Coronary artery (tissue), 2 donors: Measurements from ENCODE around the gene CELF5.
"Not testable (repeated sequence)": the region's sequence is repeated elsewhere in the genome, so short reads cannot be mapped to it uniquely, and the experiment has no call there.

Experiments used
- DNase-seq: peaks from one replicate; pipeline ENCODE4 v3.0.0-alpha.2; 2017; ENCODE audit warnings: low spot score
- H3K27ac ChIP-seq, 2 donors: fragments of 200-600 bp; sonication (generic); one replicate each; pipeline ENCODE4 v1.5.1; 2016 to 2019
- H3K4me3 ChIP-seq: fragments of 200-600 bp; sonication (generic); 2 replicates; pipeline ENCODE4 v1.5.1; 2016; ENCODE audit warnings: mild to moderate bottlenecking, moderate library complexity
- CTCF ChIP-seq: fragments of 200-600 bp; sonication (generic); IDR thresholded peaks from one replicate; pipeline ENCODE4 v1.5.1; 2019; ENCODE audit warnings: antibody characterized with exemption

The CELF5 gene

GRCh38 chr19:3198901-3199700 lies 25.4 kb upstream of the CELF5 start:
- no peak for TF ChIP-seq CTCF
- no peak for DNase-seq
- Histone ChIP-seq H3K27ac (no peak overlapping the region), H3K4me3 (no peak overlapping the region)

DNA sequence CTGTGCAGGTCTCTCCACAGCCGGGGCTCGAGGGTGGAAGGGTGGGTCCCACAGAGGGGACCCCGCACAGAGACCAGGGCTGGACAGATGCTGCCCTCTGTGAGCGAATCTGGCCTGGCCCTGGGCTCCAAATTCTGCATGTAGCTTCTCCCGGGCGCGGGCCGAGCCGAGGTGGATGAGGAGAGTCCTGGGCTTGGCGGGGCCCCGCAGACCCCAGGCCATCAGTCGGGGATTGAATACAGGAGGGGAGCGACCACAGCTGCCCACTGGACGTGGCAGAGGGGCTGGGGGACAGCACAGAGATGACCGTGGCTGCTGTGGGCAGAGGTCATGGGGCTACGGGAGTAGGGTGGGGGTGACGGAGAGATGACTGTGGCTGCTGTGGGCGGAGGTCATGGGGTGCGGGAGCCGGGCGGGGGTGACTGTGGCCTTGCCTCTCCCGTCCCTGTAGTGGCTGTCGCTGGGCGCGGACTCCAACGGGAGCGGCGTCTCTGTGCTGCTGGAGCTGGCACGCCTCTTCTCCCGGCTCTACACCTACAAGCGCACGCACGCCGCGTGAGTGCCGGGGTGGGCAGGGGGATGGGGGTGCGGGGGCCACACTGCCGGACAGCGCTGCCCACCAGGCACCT lies 23.3 kb upstream of the CELF5 start:
- DNase-seq = no peak
- Histone ChIP-seq H3K4me3 (no peak overlapping the region), H3K27ac (no peak overlapping the region)
- TF ChIP-seq CTCF = no peak

GRCh38 chr19:3201911-3202310 lies 22.6 kb upstream of the CELF5 start:
- no peak overlapping the region for H3K4me3 ChIP-seq
- DNase-seq = no peak
- H3K27ac ChIP-seq = no peak overlapping the region
- TF ChIP-seq CTCF = no peak

DNA sequence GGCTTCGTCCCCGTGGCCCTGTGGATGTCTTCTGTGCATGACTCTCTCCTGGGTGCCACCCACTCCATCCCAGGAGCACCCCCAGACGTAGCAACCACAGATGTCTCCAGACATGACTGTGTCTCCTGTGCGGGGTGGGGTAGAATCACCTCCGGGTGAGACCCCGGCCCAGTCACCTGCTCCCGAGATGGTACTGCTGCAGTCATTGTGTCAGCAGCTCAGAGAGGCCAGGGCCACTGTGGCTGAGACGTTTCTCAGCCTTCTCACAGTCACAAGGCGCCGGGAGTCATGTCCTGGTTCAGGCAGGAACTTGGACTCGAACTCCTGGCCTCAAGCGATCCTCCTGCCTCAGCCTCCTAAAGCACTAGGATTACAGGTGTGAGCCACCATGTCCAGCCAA lies 22.1 kb upstream of the CELF5 start:
- no peak for DNase-seq
- Histone ChIP-seq H3K27ac (no peak overlapping the region), H3K4me3 (no peak overlapping the region)
- no peak for TF ChIP-seq CTCF

- not testable (repeated sequence) for DNase-seq, H3K4me3 ChIP-seq, H3K27ac ChIP-seq
Measured at GRCh38 chr19:3202895-3203294, 21.6 kb upstream of the CELF5 start.

GRCh38 chr19:3203805-3204645 lies 20.4 kb upstream of the CELF5 start:
- no peak overlapping the region for H3K27ac ChIP-seq
- no peak for TF ChIP-seq CTCF
- DNase-seq = no peak
- H3K4me3 ChIP-seq = no peak overlapping the region

DNA sequence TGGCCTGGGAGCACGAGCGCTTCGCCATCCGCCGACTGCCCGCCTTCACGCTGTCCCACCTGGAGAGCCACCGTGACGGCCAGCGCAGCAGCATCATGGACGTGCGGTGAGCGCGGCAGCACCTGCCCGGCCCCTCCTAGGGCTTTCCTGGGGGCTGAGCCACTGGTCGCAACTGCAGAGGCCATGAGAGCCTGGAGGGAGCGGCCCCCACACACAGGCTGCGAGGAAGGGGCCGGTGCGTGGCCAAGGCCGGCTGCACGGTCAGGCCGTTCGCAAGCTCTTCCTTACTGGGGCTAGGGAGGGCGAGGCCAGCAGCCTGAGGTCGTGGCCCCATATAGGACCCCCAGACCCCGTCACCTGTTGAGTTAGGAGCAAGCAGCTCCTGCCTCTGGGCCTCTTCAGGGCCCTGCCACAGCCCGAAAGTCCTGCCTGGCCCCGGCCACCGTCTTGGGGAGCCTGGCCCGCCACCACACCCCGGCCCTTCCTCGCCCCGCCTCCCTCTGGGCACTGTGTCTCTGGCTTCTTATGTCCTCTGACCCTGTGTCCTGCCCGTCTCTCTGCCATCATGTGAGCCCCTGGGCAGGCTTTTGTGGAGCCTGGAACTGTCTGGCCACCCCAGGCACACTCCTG lies 19.7 kb upstream of the CELF5 start:
- Histone ChIP-seq H3K4me3 (no peak overlapping the region), H3K27ac (no peak overlapping the region)
- no peak for TF ChIP-seq CTCF
- DNase-seq = no peak
